ENCODE measurements around the gene VSTM2B.

VSTM2B gene

DNA sequence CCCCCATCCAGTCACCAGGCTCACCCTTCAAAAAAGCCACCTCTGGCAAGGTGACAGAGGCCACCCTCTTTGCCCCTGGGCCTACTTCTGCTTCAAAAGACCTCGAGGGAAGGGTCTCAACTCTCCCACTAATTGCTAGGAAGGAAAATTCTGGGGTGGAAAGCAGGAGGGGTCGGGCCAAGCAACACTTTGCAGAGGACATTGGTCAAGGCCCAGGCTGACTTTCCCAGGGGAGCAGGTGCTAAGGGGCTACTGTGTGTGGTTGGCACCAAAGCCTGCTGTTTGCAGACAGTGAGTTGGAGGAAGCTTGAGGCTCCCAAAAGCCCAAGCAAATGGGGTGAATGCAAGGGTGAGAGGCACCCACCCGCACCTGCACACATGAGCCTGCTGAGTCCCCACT is 28.6 kb upstream of the VSTM2B start:
- no peak for DNase-seq

- no peak for DNase-seq
Measured at GRCh38 chr19:29497686-29498436, 27.9 kb upstream of the VSTM2B start.

DNA sequence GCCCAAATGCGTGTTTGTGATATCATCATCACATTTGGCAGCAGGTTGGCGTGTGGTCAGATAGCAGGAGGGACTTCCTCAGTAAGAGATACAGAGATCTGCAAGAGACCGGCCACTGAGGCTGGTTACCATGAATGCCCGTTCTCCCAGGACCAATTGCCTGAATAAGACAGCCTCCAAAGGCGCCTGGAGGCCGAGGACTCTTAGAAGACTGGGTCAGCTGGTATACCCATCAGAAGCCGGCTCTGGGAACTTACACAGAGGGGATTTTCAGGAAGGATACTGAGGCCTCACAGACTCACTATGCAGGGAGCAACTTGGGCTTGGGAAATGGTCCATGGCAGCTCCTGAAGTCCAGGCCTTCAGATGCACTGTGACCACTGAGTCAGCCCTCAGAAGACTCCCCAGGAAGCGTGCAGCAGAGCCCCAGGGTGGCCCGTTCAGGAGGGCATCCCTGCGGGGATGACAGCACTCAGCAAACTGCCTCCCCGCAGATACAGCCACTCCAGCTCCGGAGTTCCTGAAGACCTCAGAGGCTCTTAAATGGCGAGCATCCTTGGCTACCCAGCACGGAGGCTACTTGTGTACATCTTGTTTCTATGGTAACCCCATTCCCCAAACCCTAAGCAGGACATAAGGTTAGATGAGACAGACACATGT is 26.4 kb upstream of the VSTM2B start:
- no peak for DNase-seq

- DNase-seq, result no peak
Measured at GRCh38 chr19:29499921-29500590, 25.7 kb upstream of the VSTM2B start.

- no peak for DNase-seq
Measured at GRCh38 chr19:29501816-29502580, 23.8 kb upstream of the VSTM2B start.

GRCh38 chr19:29502581-29502850 is 23.3 kb upstream of the VSTM2B start:
- no peak for DNase-seq

DNA sequence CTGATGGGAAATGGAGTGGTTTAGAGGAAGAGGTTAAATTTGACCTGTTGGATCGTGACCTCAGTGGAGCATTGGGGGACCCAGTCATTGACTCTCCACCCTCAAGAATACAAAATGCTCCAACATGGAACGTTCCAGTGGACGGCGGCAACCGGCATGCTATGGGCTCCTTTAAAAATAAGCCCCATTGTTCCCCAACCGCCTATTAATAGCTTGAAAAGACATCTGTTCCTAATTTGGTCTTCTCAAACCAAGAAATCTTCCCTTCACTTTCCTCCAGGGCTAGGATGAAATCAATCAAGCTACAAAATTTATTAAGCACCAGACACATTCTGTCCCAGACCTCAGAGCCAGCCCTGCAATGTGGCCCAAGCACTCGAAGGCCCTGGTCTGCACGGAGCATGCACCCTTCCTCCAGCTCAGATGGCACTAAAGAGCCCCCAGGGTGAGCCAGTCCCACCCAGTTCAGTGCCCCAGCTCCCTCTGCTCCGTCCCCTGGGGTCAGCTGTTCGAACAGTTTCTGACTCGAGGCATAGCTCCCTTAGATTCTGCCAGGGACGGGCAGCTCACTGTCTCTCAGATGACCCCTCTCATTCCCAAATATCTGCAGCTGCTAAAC is 22.5 kb upstream of the VSTM2B start:
- DNase-seq, result no peak

DNA sequence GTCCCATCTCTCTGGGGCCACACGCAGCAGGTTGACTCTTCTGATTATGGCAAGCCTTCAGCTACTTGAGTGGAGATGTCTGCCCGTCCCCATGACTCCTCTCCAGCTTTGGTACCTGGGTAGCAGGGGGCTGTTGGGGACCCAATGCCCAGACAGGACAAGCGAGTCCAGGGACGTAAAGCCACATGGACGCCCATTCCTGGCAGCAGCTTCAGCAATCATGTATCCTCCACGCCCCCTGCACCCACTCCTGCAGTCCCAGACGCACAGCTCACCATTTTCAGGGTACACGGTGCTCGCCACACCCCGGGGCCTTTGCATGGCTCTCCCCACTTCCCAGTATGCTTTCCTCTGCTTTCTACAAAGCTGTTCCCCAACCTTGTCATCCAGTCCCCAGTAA is 22.0 kb upstream of the VSTM2B start:
- DNase-seq, result no peak

DNA sequence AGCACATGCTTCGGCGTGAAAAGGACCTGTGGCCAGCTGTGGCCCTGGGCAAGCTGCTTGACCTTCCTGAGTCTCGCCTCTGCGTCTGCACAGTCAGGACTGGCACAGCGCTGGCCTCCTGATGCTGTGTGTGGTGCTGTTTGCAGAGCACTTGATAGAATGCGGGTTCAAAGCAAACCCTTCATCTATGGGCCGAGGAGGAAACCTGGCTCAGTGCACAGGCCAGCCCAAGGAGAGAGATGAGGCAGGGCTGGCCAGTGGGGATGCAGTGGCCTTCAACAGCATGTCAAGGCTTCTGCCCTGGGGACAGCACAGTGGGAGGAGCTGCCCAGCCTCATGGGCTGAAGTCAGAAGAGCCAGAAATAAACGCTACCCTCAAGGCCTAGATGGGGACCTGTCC is 21.3 kb upstream of the VSTM2B start:
- DNase-seq, result no peak

DNA sequence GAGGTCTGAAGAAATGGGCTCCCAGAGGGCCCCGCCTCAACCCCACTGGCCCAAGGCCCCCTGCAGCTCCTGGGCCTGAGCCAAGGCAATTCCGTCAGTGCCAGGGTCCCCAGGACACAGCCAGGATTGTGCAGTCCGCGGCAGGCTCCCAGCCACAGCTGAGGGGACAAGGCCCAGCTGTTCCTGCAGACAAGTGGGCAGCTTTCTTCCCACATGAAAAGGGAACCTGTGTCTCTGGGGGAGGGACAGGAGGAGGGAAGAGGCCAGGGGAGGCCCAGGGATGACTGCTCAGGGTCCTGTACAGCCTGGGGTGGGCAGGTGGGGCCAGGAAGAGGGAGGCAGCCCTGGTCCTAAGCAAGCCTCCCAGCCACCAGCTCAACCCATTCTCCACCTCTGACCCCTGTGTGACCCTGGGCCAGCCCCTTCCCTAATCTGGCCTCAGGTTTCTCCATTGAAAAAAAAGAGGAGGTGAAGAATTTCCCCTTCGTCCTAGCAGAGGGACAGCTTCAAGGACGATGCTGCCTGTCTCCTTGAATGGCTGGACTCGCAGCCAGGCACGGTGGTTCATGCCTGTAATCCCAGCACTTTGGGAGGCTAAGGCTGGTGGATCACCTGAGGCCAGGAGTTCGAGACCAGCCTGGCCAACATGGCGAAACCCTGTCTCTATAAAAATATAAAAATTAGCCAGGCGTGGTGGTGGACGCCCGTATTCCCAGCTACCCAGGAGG is 20.5 kb upstream of the VSTM2B start:
- DNase-seq, result no peak

- DNase-seq, result no peak
Measured at GRCh38 chr19:29506619-29506911, 19.2 kb upstream of the VSTM2B start.

- DNase-seq, result no peak
Measured at GRCh38 chr19:29507081-29507860, 18.5 kb upstream of the VSTM2B start.

DNA sequence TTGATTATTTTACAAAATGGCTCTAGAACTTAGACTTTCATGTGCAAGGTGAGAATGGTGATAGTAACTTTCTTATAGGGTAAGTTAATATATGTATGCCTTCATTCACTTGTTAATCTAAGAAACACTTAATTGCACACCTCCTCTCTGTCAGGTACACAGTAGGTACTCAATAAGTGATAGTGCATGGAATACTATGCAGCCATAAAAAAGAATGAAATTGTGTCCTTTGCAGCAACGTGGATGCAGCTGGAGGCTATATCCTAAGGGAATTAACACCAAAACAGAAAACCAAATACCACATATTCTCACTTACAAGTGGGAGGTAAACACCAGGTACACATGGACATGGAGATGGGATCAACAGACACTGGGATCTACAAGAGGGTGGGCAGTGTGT is 17.6 kb upstream of the VSTM2B start:
- DNase-seq, result no peak

GRCh38 chr19:29509456-29509855 is 16.3 kb upstream of the VSTM2B start:
- DNase-seq, result no peak

DNA sequence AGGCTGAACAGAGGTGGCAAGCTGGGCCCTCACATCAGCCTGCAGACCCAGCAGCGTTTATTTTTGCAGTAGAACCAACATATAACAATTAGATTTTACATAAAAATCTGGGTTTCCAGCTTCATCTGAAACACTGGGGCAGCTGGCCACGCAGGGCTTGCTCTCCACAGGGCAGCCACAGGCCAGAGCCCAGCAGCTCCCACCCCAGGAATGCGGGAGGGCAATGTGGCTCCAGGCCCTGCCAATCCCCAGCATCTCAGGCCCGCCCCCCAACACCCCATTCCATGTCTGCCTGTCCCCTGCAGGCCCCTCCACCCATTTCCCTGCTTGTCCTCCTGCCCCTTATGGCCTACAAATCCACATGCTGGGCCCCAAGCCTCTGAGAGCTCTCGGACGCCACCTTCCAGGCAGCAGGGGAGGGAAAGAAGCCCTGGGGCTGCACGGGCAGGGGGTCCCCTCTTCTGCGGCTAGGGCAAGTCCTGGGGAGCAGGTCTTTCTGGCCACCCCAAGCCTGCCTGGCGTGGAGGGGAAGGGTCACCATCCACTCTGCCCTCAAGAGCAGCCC is 15.0 kb upstream of the VSTM2B start:
- DNase-seq, result no peak

DNA sequence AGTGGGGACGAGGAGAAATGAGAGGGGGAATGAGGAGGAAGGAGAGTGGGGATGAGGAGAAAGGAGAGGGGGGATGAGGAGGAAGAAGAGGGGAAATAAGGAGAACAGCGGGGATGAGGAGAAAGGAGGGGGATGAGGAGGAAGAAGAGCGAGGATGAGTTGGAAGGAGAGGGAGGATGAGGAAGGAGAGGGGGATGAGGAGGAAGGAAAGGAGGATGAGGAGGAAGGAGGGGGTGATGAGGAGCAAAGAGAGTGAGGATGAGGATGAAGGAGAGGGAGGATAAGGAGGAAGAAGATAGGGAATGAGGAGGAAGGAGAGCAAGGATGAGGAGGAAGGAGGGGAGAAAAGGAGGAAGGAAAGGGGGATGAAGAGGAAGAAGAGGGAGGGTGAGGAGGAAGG is 14.0 kb upstream of the VSTM2B start:
- no peak for DNase-seq

- no peak for DNase-seq
Measured at GRCh38 chr19:29512748-29513147, 13.0 kb upstream of the VSTM2B start.

- DNase-seq, result no peak
Measured at GRCh38 chr19:29514525-29515232, 11.1 kb upstream of the VSTM2B start.

GRCh38 chr19:29515233-29515619 is 10.6 kb upstream of the VSTM2B start:
- no peak for DNase-seq

DNA sequence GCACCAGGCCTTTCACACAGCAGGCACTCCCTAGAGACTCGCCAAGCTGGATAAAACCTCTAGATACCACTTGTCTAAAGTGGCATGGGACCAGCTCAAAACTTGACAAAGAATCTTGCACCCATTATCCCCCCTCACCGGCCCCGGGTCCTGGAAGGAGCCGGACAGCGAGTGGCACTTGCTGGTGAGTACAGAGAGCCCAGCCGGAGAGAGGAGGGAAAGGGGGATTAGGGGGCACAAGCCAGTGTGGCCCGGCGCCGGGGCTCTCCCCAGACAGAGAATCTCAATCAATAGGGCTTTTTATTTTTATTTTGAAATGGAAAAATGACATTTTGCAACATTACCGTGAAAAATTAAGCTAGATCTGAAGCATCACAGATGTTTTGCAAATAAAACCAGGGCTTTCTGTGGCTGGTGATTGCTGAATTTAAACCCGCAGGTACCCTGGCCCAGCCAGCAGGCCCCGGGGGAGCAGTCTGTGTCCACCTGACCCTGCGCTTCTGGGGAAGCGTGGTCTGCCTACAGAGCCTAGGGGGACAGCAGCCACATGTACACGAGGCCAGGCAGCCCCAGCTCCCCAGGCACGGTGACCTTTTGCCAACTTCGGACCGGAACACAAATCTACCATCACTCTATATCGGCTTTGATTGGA is 10.0 kb upstream of the VSTM2B start:
- no peak for DNase-seq

GRCh38 chr19:29516358-29516725 is 9.5 kb upstream of the VSTM2B start:
- DNase-seq, result no peak
